Tibial nerve (tissue), 4 donors: ENCODE data around the gene ACTN1. TPM values are rescaled to one million over a fixed set of nuclear protein-coding genes. Genes with fewer than 3 reads are reported as not detected.

Experiments used
- DNase-seq, 2 donors: peaks; one replicate each; pipeline ENCODE4 v3.0.0-alpha.2; 2019; ENCODE audit warnings: low spot score in 2 of 2
- H3K27ac ChIP-seq, 4 donors: fragments of 200-600 bp; sonication (generic) in 3 of 4; one replicate each; pipeline ENCODE4 v1.5.1; 2017 to 2019; ENCODE audit warnings: mild to moderate bottlenecking in 1 of 4
- H3K27me3 ChIP-seq, 2 donors: fragments of 200-600 bp; sonication (generic) in 1 of 2; one replicate each; pipeline versions ENCODE4 v1.5.1 to v1.6.0; 2017 to 2019
- H3K36me3 ChIP-seq, 3 donors: fragments of 200-600 bp; sonication (generic); one replicate each; pipeline ENCODE4 v1.5.1; 2018 to 2019
- H3K4me1 ChIP-seq, 4 donors: fragments of 200-600 bp; sonication (generic) in 3 of 4; one replicate each; pipeline ENCODE4 v1.5.1; 2017 to 2019
- H3K4me3 ChIP-seq, 4 donors: fragments of 200-600 bp; sonication (generic) in 3 of 4; one replicate each; pipeline ENCODE4 v1.5.1; 2017 to 2019; ENCODE audit warnings: mild to moderate bottlenecking in 1 of 4, moderate library complexity in 1 of 4
- H3K9me3 ChIP-seq, 4 donors: fragments of 200-600 bp; sonication (generic) in 3 of 4; one replicate each; pipeline ENCODE4 v1.5.1; 2017 to 2019
- EP300 ChIP-seq, 2 donors: sonication (generic); formaldehyde crosslinking; IDR thresholded peaks; one replicate each; pipeline ENCODE4 v1.6.1; 2017; ENCODE audit warnings: antibody characterized with exemption in 2 of 2, mild to moderate bottlenecking in 1 of 2
- POLR2A ChIP-seq, 2 donors: fragments of 450-650 bp; IDR thresholded peaks; one replicate each; pipeline ENCODE4 v1.6.1; 2017; ENCODE audit warnings: antibody characterized with exemption in 2 of 2, mild to moderate bottlenecking in 2 of 2, moderate library complexity in 2 of 2
- WGBS, 2 donors: methylation state at CpG; one replicate each; pipeline ENCODE4 v1.1.5; 2018; 5-methylcytosine and 5-hydroxymethylcytosine counted together
- total RNA-seq, 4 donors: library from RNA; depleted of rRNA; stranded (reverse); fragments of >200 nt; gene quantifications; one replicate each; pipeline ENCODE4 v1.1.0, GENCODE V29; 2016
- TF ChIP-seq, protein P1 (sequence below), 5 experiments: fragments of 200-600 bp in 3 of 5; fragments of 450-650 bp in 2 of 5; sonication (generic) in 3 of 5; IDR thresholded peaks; one replicate each; pipeline ENCODE4 v1.5.1; 2016 to 2019; ENCODE audit warnings: antibody characterized with exemption in 5 of 5, mild to moderate bottlenecking in 3 of 5, moderate library complexity in 2 of 5

The ACTN1 gene
- total RNA-seq, 4 donors from 2014 or later = 130 to 273 (median 152) TPM

DNA sequence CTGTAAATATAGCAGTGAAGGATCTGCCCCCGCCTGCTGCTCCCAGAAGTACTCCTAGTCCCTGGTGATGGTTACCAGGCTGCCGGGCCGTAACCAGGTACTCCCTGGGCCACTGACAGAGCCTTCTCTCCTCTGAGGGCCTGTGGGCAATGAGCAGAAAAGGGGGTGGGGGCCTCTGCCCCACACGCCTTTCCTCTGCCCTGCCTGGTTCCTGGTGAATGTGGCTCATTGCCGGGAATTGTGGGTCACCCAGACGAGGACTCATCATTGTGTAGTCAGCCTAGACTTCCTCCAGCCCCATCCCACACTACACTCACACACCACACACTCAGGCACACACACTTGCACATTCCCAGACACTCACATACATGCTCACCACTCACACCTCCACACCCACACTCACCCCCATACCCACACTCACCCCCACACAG, 35.7 kb upstream of the ACTN1 start:
- H3K4me3 ChIP-seq = no peak overlapping the region
- TF ChIP-seq EP300 (IDR thresholded peaks at IDR 0.05) = no peak
- TF ChIP-seq POLR2A (IDR thresholded peaks at IDR 0.05) = no peak
- TF ChIP-seq, protein P1, sequence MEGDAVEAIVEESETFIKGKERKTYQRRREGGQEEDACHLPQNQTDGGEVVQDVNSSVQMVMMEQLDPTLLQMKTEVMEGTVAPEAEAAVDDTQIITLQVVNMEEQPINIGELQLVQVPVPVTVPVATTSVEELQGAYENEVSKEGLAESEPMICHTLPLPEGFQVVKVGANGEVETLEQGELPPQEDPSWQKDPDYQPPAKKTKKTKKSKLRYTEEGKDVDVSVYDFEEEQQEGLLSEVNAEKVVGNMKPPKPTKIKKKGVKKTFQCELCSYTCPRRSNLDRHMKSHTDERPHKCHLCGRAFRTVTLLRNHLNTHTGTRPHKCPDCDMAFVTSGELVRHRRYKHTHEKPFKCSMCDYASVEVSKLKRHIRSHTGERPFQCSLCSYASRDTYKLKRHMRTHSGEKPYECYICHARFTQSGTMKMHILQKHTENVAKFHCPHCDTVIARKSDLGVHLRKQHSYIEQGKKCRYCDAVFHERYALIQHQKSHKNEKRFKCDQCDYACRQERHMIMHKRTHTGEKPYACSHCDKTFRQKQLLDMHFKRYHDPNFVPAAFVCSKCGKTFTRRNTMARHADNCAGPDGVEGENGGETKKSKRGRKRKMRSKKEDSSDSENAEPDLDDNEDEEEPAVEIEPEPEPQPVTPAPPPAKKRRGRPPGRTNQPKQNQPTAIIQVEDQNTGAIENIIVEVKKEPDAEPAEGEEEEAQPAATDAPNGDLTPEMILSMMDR (IDR thresholded peaks at IDR 0.05) = no peak
- DNase-seq = no peak
- no peak overlapping the region for H3K27ac ChIP-seq
- H3K4me1 ChIP-seq = no peaks in the 10 kb centered on the region
- no peaks in the 10 kb centered on the region for H3K9me3 ChIP-seq
- 86 to 91% methylated on average over 6 of the region's 6 CpGs for WGBS, 2 donors
- H3K27me3 ChIP-seq = no peaks in the 10 kb centered on the region
- H3K36me3 ChIP-seq = no peaks in the 10 kb centered on the region

DNA sequence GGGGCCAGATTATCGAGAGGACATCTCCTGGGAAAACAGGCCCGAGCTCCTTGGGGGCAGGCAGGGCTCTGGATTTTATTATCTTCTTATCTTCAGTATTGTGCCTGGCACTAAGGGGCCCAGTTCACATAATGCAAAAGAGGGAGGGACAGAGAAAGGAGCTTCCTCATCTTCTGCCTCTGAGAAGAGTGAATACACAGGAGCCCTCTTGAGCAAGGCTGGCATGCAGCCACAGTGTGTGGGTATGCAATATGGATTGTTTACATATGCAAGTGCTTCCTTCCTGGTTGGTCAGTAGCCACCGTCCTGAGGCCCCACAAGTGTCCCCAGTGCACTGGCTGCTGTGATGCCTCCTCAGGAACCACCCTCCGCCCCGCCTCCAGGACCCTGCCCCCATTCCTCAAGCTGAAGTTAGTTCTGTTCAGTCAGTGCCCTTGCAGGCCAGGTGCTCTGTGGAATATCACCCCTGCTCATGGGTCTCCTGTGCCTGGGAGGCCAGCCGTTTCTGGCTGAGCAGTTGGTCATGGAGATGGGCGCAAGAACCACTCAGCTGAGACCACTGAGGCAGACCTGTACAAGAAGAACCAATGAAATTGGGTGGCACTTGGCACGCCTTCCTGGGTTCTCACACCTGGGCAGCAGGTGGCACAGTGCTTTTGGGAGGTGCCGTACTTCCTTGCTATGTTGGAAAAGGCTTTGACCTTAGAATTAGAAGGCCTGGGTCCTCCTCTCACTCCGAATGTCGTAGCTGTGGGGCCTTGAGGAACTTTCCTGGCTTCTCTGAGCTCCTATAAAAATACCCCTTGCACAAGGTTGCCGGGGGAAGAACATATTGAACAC, 35.1 kb upstream of the ACTN1 start:
- TF ChIP-seq, protein P1 (IDR thresholded peaks at IDR 0.05) = no peak
- TF ChIP-seq POLR2A (IDR thresholded peaks at IDR 0.05) (no peak), EP300 (IDR thresholded peaks at IDR 0.05) (no peak)
- DNase-seq = peak in 1 of 2 donors; percentile 26
- WGBS, 2 donors = 75 to 80% methylated on average over 12 of the region's 12 CpGs

DNA sequence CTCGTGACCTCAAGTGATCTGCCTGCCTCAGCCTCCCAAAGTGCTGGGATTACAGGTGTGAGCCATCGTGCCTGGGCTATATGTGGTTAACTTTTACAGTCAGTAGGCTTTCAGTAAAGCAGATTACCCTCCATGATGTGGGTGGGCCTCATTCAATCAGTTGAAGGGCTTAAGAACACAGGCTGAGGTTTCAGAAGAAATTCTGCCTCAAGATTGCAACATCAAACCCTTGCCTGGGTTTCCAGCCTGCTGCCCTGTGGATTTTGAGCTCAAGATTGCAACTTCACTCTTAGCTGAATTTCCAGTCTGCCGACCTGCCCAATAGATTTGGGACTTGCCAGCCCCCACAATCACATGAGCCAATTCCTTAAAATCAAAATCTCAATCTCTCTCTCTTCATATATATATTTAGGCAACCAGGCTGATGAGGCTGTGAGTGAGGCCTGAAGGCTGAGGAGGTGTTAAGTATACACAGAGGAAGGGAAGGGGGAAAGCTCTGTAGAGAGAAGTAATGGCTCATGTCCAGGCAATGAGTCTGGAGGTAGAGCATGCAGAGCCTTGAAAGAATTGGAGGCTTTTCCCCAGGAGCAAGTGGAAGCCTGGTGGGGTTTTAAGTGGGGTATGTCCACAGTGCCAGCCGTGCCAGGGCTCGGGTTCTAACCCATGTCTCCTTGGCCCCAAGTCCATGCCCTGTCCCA, 33.3 kb upstream of the ACTN1 start:
- WGBS, 2 donors = 77 to 89% methylated on average over 5 of the region's 5 CpGs
- no peak for TF ChIP-seq EP300 (IDR thresholded peaks at IDR 0.05)
- TF ChIP-seq POLR2A (IDR thresholded peaks at IDR 0.05) = no peak
- TF ChIP-seq, protein P1 (IDR thresholded peaks at IDR 0.05) = no peak

More for the DNA sequence above, 35.1 kb upstream of the ACTN1 start:
- Histone ChIP-seq H3K27ac (no peak overlapping the region), H3K4me3 (no peak overlapping the region), H3K9me3 (no peaks in the 10 kb centered on the region), H3K36me3 (no peaks in the 10 kb centered on the region), H3K4me1 (no peaks in the 10 kb centered on the region), H3K27me3 (no peaks in the 10 kb centered on the region)

DNA sequence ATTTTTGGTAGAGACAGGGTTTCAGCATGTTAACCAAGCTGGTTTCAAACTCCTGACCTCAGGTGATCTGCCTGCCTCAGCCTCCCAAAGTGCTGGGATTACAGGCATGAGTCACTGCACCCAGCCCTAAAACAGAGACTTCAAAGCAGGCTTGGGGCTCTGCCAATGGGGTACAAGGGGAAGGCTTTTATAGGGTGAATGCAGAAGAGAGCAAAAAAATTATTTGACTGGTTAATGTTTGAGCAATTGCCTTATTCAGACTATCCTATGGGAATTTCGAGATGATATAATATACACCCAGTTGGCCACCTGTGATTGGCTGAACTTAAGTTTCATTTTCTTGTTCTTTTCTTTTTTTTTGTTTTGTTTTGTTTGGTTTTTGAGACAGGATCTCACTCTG, 31.5 kb upstream of the ACTN1 start:
- Histone ChIP-seq H3K27me3 (no peaks in the 10 kb centered on the region), H3K36me3 (no peaks in the 10 kb centered on the region), H3K4me1 (peaks cover 0 to 7% (median 0%) of the 10 kb centered on the region in 4 donors), H3K4me3 (no peak overlapping the region), H3K9me3 (no peaks in the 10 kb centered on the region), H3K27ac (no peak overlapping the region)
- DNase-seq = no peak
- 73 to 88% methylated on average over 1 of the region's 1 CpG for WGBS, 2 donors
- TF ChIP-seq, protein P1 (IDR thresholded peaks at IDR 0.05) = no peak
- TF ChIP-seq EP300 (IDR thresholded peaks at IDR 0.05) (no peak), POLR2A (IDR thresholded peaks at IDR 0.05) (no peak)

More for the DNA sequence above, 33.3 kb upstream of the ACTN1 start:
- Histone ChIP-seq H3K4me3 (no peak overlapping the region), H3K27ac (no peak overlapping the region), H3K9me3 (no peaks in the 10 kb centered on the region), H3K4me1 (peaks cover 0 to 6% (median 0%) of the 10 kb centered on the region in 4 donors), H3K27me3 (no peaks in the 10 kb centered on the region), H3K36me3 (no peaks in the 10 kb centered on the region)
- DNase-seq = no peak

DNA sequence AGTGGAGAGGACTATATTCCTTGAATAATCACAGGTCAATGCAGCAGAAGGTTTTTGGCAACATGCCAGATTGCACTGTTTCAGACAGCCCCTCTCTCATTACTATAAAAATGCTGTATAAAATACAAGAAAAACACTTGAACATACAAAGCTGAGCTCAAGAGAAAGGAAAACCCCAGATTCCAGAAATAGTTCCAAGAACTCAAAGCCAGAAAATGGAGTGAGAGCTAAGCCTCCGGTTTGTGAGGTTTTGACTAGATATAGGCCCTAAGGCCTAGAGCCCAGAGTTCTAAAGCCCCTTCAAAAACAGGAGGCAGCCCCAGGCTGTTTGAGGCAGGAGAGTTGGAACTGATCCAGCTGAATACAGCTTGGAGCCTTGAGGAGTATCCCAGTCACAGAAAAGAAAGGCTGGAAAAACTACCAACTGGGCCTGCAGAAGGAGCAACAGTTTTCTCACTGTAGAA, 29.4 kb upstream of the ACTN1 start:
- peak overlapping the region in 1 of 4 donors; percentile 29 for H3K27ac ChIP-seq
- H3K4me3 ChIP-seq = no peak overlapping the region
- peaks cover 0 to 13% (median 0%) of the 10 kb centered on the region in 4 donors for H3K4me1 ChIP-seq
- H3K36me3 ChIP-seq = no peaks in the 10 kb centered on the region
- H3K27me3 ChIP-seq = no peaks in the 10 kb centered on the region
- DNase-seq = no peak
- no peaks in the 10 kb centered on the region for H3K9me3 ChIP-seq
- TF ChIP-seq, protein P1 (IDR thresholded peaks at IDR 0.05) = no peak
- TF ChIP-seq EP300 (IDR thresholded peaks at IDR 0.05) = no peak
- no peak for TF ChIP-seq POLR2A (IDR thresholded peaks at IDR 0.05)
- WGBS, 2 donors = 24 to 35% methylated on average over 1 of the region's 1 CpG
